Stimulated activated effector memory CD8-positive, alpha-beta T cell treated with anti-CD3 and anti-CD28 coated beads, Interleukin-12 subunit alpha, Interleukin-12 subunit beta, amount 100 ng/mL, for 72 hours (primary cell): ENCODE measurements around the gene NHERF1.

Source experiments
- ATAC-seq: fragments of 150-1000 bp; cut with Tn5 transposase; 2 replicates; pipeline ENCODE4 v1.10.0; 2021
- DNase-seq, 2 donors: peaks; one replicate each; pipeline ENCODE4 v3.0.0; 2021 to 2022; ENCODE audit warnings: low spot score in 2 of 2
- H3K27ac Mint-ChIP-seq: one replicate; pipeline ENCODE4 v1.8.0; 2022; ENCODE audit warnings: mild to moderate bottlenecking, mixed read lengths
- H3K36me3 Mint-ChIP-seq: one replicate; pipeline ENCODE4 v1.8.0; 2022; ENCODE audit warnings: mild to moderate bottlenecking, mixed read lengths
- H3K4me1 Mint-ChIP-seq: one replicate; pipeline ENCODE4 v1.8.0; 2022; ENCODE audit warnings: mixed read lengths
- H3K4me3 Mint-ChIP-seq: one replicate; pipeline ENCODE4 v1.8.0; 2022; ENCODE audit warnings: mild to moderate bottlenecking, mixed read lengths
- H3K9me3 Mint-ChIP-seq: one replicate; pipeline ENCODE4 v1.8.0; 2022; ENCODE audit warnings: mixed read lengths

NHERF1 gene

DNA sequence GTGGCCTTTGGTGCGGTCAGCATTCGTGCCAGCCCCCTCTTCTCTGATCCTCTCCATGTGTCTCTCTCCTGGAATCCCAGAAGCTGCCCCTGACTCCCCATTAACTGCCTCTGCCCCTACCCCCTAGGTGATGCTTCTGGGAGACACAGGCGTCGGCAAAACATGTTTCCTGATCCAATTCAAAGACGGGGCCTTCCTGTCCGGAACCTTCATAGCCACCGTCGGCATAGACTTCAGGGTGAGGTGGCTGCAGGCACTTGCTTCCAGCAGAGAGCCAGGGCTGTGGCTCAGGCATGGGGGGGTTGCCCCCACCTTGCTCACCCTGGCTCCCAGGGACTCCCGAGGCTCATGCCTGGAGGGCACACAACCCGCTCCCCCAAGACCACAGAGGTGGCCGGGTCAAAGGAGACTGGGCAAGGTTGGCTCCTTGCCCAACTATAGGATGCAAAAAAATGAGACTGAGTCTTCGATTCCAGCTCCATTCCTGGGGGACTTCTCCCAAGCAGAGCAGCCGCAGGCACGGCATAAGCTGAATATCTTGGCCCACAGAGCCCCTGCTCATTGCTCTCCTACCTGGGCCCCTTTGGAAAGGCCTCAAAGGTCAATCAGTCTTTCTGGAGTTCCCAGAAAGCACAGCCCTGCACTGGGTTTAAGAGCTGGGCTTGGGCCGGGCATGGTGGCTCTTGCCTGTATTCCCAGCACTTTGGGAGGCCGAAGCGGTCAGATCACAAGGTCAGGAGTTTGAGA is 7.6 kb upstream of the NHERF1 start:
- Mint-ChIP-seq H3K4me3 (no peak overlapping the region), H3K4me1 (peaks cover 82% of the 10 kb centered on the region), H3K27ac (peak overlapping the region; percentile 89), H3K9me3 (no peaks in the 10 kb centered on the region), H3K36me3 (no peaks in the 10 kb centered on the region)
- no peak for DNase-seq
- ATAC-seq = no peak

GRCh38 chr17:74742153-74742515 is 6.3 kb upstream of the NHERF1 start:
- peak; percentile 23 for ATAC-seq
- H3K36me3 Mint-ChIP-seq = no peaks in the 10 kb centered on the region
- peak overlapping the region; percentile 67 for H3K4me3 Mint-ChIP-seq

GRCh38 chr17:74742978-74743545 is 5.4 kb upstream of the NHERF1 start:
- Mint-ChIP-seq H3K4me3 (peak overlapping the region; percentile 67), H3K36me3 (no peaks in the 10 kb centered on the region), H3K9me3 (no peaks in the 10 kb centered on the region), H3K27ac (peak overlapping the region; percentile 89), H3K4me1 (peaks cover 77% of the 10 kb centered on the region)
- ATAC-seq (no peak), DNase-seq (peak in 1 of 2 donors; percentile 55)

More at GRCh38 chr17:74742153-74742515, 6.3 kb upstream of the NHERF1 start:
- no peaks in the 10 kb centered on the region for H3K9me3 Mint-ChIP-seq
- DNase-seq = peak in 1 of 2 donors; percentile 81
- H3K4me1 Mint-ChIP-seq = peaks cover 84% of the 10 kb centered on the region
- H3K27ac Mint-ChIP-seq = peak overlapping the region; percentile 89

DNA sequence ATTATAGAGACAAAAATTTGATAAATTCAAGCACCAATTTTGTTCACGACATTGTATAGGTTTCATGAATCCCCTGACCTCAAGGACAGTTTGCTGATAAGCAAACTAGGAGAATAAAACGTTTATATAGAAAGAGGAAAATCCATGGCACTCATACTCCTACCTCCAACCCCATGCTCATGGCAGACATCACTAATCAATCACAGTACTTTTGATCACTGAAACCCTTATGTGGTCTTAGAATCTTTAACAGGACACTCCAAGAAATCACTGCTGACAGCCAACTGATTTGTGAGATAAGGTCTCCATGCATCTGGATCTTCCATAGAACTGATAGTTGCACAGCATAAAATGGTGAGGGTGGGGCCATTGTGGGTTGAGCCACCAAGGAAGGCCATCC is 4.7 kb upstream of the NHERF1 start:
- Mint-ChIP-seq H3K27ac (peak overlapping the region; percentile 89), H3K36me3 (no peaks in the 10 kb centered on the region), H3K4me3 (no peak overlapping the region)

DNA sequence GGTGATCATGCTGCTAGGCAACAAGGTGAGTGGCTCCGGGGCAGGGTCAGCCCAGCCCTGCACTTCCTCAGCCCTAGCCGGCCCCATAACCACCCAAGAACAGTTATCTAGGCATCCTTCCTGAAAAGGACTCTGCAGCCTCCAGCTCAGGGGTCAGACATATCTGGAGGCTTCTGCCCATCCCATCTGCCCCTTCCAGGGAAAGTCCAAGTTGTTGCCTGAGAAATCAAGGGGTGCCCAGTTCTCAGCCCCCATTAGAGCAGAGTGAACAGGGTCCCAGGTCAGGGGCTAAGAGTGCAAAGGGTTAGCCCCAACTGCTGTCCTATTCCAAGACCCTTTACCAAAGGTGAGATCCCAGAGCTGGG is 4.1 kb upstream of the NHERF1 start:
- ATAC-seq (no peak), DNase-seq (no peak)
- peak overlapping the region; percentile 63 for H3K4me3 Mint-ChIP-seq
- H3K4me1 Mint-ChIP-seq = peaks cover 64% of the 10 kb centered on the region
- H3K9me3 Mint-ChIP-seq = no peaks in the 10 kb centered on the region
- peak overlapping the region; percentile 82 for H3K27ac Mint-ChIP-seq
- peaks cover under 1% of the 10 kb centered on the region for H3K36me3 Mint-ChIP-seq

More for the DNA sequence above, 4.7 kb upstream of the NHERF1 start:
- ATAC-seq (no peak), DNase-seq (no peak)
- H3K9me3 Mint-ChIP-seq = no peaks in the 10 kb centered on the region
- H3K4me1 Mint-ChIP-seq = peaks cover 70% of the 10 kb centered on the region

- peaks cover 65% of the 10 kb centered on the region for H3K4me1 Mint-ChIP-seq
- H3K36me3 Mint-ChIP-seq = peaks cover 7% of the 10 kb centered on the region
- DNase-seq (peak; percentile 98), ATAC-seq (peak; percentile 29)
- H3K9me3 Mint-ChIP-seq = no peaks in the 10 kb centered on the region
- peak overlapping the region; percentile 63 for H3K4me3 Mint-ChIP-seq
- H3K27ac Mint-ChIP-seq = peak overlapping the region; percentile 82
Observed at GRCh38 chr17:74744714-74745547, 3.5 kb upstream of the NHERF1 start.

DNA sequence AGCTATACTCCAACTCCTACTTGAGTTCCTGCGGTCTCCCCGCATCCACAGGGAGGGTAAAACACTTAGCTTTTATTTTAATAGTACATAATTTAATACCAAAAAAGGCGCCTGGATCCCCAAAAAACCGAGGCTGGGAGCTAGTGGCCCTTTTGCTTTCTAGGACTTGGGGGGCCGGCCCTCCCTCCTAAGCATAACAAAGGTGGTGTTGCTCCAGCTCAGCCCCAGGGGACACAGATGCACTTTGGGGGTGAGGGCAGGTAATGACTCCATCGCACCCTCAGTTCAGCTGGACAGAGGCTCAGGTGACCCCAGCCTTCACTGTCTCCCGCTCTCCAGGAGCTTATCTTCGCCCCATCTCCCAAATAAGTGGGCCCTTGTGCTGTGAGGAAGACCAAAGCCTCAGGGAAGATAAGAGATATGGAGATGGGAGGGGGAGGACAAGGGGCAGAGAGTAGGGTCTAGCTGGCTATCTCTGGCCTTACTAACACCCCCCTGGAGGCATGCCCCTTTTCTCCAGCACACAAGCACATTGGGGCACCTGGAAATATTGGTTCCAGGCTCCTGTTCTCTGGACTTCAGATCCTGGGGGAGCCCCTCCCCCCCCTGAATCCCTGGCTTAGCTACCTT is 2.8 kb upstream of the NHERF1 start:
- Mint-ChIP-seq H3K9me3 (no peaks in the 10 kb centered on the region), H3K4me3 (no peak overlapping the region), H3K27ac (no peak overlapping the region), H3K4me1 (peaks cover 64% of the 10 kb centered on the region), H3K36me3 (peaks cover 14% of the 10 kb centered on the region)
- DNase-seq = no peak
- ATAC-seq = no peak

DNA sequence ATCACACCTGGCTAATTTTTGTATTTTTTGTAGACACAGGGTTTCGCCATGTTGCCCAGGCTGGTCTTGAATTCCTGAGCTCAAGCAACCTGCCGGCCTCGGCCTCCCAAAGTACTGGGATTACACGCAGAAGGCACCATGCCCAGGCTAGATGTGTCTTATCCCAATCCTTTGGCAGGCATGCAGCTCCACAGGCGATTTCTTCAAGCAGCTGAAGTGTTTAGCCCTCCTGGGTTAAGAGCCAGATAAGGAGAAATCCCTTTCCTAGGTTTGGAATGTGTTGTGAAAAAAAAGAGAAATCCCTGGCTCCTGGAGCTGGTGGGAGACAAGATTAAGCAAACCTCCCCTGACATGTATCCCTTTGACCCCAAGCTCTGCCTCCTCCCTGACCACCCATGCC is 2.1 kb upstream of the NHERF1 start:
- H3K27ac Mint-ChIP-seq = peak overlapping the region; percentile 46
- DNase-seq (no peak), ATAC-seq (no peak)
- H3K9me3 Mint-ChIP-seq = no peaks in the 10 kb centered on the region
- peaks cover 21% of the 10 kb centered on the region for H3K36me3 Mint-ChIP-seq
- H3K4me1 Mint-ChIP-seq = peaks cover 64% of the 10 kb centered on the region
- peak overlapping the region; percentile 100 for H3K4me3 Mint-ChIP-seq

DNA sequence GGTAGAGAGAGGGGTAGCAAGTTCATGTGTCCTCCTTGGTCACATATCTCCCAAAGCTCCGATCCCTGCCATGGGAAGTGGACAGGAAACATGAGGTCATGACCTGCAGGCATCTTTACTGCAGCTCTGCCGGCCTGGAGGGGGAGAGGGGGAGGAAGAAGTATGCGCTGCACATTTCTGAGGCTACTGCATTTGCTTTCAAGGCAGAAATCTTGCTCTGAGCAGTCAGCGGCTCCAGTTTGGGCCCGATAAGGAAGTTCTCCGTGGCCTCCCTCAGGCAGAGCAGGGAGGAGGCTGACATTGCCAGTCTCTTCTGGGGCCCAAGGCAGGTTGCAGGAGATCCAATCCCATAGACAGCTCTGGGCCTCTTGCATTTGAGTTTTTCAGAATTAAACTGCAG is 1.5 kb upstream of the NHERF1 start:
- Mint-ChIP-seq H3K4me3 (peak overlapping the region; percentile 100), H3K27ac (peak overlapping the region; percentile 46), H3K4me1 (peaks cover 64% of the 10 kb centered on the region), H3K36me3 (peaks cover 27% of the 10 kb centered on the region), H3K9me3 (no peaks in the 10 kb centered on the region)
- ATAC-seq = no peak
- DNase-seq = no peak

- ATAC-seq (no peak), DNase-seq (no peak)
- peaks cover 40% of the 10 kb centered on the region for H3K36me3 Mint-ChIP-seq
- no peak overlapping the region for H3K27ac Mint-ChIP-seq
- H3K4me3 Mint-ChIP-seq = peak overlapping the region; percentile 100
- peaks cover 64% of the 10 kb centered on the region for H3K4me1 Mint-ChIP-seq
- H3K9me3 Mint-ChIP-seq = no peaks in the 10 kb centered on the region
Observed at GRCh38 chr17:74748279-74748528, 224 bp upstream of the NHERF1 start.

DNA sequence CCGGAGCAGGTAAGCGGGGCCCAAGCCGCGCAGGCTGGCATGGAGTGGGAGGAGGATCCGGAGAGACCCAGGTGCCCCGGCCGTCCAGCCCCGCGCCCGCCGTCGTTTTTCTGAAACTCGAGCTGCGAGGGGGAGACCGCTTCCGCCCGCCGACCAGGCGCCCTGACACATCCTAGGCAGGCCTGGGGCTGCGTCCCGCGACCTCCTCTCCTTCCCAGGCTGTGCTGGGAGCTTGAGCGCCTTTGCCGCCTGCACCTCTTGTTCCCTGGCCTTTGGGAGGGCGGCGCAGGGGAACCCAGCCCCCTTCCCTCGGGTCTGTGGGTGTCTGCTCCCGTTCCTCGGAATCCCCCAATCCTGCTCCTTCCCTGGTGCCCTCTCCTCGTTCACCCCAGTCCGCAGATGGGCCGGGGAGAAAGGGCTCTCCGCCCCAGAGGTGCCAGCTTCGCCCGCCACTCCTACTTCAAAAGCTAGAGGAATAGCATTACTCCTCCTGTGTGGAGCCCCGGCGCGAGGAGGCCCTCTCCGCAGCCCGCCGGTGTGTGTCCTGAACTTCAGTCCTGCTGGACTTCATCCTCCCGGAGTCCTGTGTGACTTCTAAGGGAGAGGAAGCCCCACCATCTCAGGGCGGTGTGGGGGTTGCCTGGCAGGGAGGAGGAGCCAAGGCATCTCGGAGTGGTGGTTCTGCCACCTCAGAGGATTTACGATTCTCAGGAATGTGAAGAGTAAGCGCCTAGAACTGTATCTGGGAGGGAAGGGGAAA is 1.0 kb downstream of the NHERF1 start:
- Mint-ChIP-seq H3K27ac (peak overlapping the region; percentile 98), H3K4me3 (peak overlapping the region; percentile 100), H3K36me3 (peaks cover 52% of the 10 kb centered on the region), H3K4me1 (peaks cover 64% of the 10 kb centered on the region), H3K9me3 (no peaks in the 10 kb centered on the region)
- ATAC-seq (peak; percentile 9), DNase-seq (peak; percentile 31 to 68)

GRCh38 chr17:74750039-74750326 is 1.6 kb downstream of the NHERF1 start:
- DNase-seq (no peak), ATAC-seq (no peak)
- Mint-ChIP-seq H3K9me3 (no peaks in the 10 kb centered on the region), H3K27ac (peak overlapping the region; percentile 98), H3K4me3 (peak overlapping the region; percentile 100), H3K4me1 (peaks cover 64% of the 10 kb centered on the region), H3K36me3 (peaks cover 57% of the 10 kb centered on the region)

DNA sequence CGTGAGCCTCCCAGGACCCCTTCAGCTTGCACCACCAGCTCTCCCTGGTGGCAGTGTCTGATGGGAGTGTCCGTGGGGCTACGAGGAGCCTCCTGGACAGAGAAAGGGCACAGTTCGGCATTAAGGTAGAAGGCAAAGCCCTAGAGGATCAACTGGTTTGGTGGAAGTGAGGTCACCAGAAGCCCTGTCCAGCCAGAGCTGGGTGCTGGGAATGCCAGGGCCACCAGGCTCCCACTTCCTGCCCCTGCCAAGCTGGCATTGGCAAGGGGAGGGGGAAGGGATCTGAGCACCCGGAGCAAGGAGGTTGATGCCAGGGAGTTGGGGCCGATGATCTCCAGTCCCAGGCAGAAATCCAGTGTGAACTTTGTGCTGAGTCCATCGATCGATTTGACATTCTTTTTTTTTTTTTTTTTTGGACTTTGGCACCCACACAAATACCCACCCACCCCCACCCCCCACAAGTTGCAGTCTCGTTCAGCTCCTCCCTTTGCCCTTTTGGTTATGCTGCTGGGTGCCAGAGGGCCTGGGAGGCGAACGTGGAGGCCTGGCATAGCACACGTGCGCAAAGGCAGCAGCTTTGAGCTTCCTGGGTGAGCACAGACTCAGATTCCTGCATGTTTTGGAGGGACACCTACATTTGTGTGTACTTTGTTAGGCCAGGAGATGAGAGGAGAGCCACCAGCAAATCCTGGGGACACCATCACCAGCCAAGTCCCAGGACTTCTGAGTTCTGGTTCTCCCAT is 2.1 kb downstream of the NHERF1 start:
- Mint-ChIP-seq H3K27ac (peak overlapping the region; percentile 98), H3K9me3 (no peaks in the 10 kb centered on the region), H3K36me3 (peaks cover 60% of the 10 kb centered on the region), H3K4me3 (peak overlapping the region; percentile 100), H3K4me1 (peaks cover 68% of the 10 kb centered on the region)
- no peak for DNase-seq
- ATAC-seq = no peak

- peak overlapping the region; percentile 98 for H3K27ac Mint-ChIP-seq
- DNase-seq (no peak), ATAC-seq (no peak)
- H3K4me3 Mint-ChIP-seq = peak overlapping the region; percentile 100
- H3K36me3 Mint-ChIP-seq = peaks cover 70% of the 10 kb centered on the region
- H3K9me3 Mint-ChIP-seq = no peaks in the 10 kb centered on the region
- H3K4me1 Mint-ChIP-seq = peaks cover 69% of the 10 kb centered on the region
Observed at GRCh38 chr17:74752415-74752814, 4.0 kb downstream of the NHERF1 start.
